Epithelial cell of esophagus (primary cell): ENCODE results near the gene RCAN3.
A peak's percentile ranks its signal among the peaks of the same experiment; 100 is the strongest.

Source experiments
- DNase-seq: peaks from one replicate; pipeline ENCODE4 v3.0.0; 2010; ENCODE audit warnings: low read depth
- H3K4me3 ChIP-seq: 2 replicates; pipeline ENCODE4 v1.5.1; 2011; ENCODE audit warnings: mild to moderate bottlenecking, low read length, control low read depth
- CTCF ChIP-seq: IDR thresholded peaks from 2 replicates; pipeline ENCODE4 v1.5.1; 2011; ENCODE audit warnings: low read depth, mild to moderate bottlenecking, low read length, control low read depth, inconsistent platforms; ENCODE audit not compliant: insufficient read depth; ENCODE audit errors: missing control alignments

The RCAN3 gene

DNA sequence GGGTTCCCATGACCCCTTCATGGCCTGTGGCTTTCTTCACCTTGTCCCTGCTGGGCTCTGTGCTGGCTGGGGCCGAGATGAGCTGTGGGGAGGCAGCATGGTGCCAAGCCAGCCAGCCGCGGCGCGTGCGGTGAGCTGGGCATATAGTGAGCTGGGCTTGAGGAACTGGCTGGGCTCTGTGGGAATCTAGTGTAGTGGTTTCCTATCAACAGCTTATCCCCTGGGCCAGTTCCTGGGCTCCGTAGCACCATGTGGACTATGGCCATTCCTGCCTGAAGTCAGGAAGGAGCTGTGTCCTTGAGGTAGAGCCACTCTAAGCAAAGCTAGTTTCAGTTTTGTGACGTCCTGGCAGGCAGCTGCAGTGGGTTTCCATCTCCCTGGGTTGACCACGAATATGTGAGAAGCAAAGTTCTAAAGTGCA lies 55.1 kb downstream of the RCAN3 start:
- DNase-seq: no peak
- H3K4me3 ChIP-seq: no peak overlapping the region
- no peak for TF ChIP-seq CTCF

GRCh38 chr1:24558455-24558854 lies 55.8 kb downstream of the RCAN3 start:
- no peak overlapping the region for H3K4me3 ChIP-seq
- no peak for DNase-seq
- no peak for TF ChIP-seq CTCF

DNA sequence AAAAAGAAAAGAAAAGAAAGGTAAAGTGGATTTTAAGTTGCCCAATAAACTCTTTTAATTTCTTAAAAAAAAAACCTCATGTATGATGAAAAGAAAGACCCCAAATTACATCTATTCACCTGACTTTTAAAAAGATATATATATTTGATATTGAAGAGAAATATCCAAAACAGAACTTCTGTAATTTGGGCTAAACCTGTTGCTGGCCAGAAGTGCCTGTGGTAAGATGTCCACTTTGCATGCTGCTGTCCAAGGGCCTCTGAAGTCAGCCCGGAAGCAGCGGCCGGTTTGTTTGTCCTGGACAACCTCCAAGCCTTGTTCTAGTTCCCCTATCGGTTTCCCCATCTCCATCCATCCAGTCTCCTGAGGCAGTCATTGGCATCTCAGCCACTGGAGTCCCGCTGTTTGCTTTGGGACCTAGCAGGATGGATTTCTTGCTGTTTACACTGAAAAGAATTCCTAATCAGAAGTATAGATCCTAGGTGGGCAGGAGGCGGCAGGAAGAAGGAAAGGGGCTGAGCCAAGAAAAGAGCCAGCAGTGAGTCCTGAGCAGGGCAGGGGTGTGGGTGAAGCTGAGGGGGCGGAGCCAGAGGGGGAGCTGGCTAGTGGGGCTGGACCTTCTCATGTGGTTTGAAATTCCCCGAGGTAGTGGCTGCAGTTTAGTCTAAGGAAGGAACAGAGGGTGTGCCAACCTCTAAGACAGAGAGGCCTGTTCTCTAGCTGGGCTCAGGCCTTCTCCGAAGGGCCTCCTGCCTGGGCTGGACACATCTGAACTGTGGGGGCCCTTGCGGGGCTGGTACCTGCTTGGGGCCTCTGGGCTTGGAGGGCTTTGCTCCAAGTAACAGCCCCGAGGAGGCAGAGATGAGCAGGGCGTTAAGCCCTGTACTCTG lies 56.5 kb downstream of the RCAN3 start:
- TF ChIP-seq CTCF: no peak
- no peak overlapping the region for H3K4me3 ChIP-seq
- DNase-seq: peak; percentile 29

DNA sequence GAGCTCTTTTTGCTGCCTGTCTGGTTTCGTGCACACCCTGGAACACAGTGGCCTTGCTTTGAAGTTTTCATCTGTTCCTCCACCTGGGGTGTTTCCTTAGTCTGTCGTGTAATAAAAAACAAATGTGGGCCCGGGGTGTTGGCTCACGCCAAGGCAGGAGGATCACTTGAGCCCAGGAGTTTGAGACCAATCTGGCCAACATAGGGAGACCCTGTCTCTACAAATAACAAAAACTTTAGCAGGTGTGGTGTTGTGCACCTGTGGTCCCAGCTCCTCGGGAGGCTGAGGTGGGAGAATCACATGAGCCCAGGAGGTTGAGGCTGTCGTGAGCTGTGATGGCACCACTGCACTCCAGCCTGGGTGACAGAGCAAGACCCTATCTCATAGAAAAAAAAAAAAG lies 57.7 kb downstream of the RCAN3 start:
- no peak for TF ChIP-seq CTCF
- H3K4me3 ChIP-seq: no peak overlapping the region
- no peak for DNase-seq

- no peak overlapping the region for H3K4me3 ChIP-seq
- DNase-seq: peak; percentile 54
- no peak for TF ChIP-seq CTCF
Observed at GRCh38 chr1:24562625-24563024, 60.0 kb downstream of the RCAN3 start.

- DNase-seq: no peak
- no peak overlapping the region for H3K4me3 ChIP-seq
- no peak for TF ChIP-seq CTCF
Observed at GRCh38 chr1:24564695-24565094, 62.1 kb downstream of the RCAN3 start.
